ENCODE results near the gene CCDC188.

Gene CCDC188

GRCh38 chr22:20194681-20195593 is 44.1 kb upstream of the CCDC188 start:
- no peak for DNase-seq (ENCODE audit: low spot score)
- no peak for TF ChIP-seq CTCF (IDR thresholded peaks at IDR 0.05; ENCODE audit: extremely low read depth, missing control alignments)

DNA sequence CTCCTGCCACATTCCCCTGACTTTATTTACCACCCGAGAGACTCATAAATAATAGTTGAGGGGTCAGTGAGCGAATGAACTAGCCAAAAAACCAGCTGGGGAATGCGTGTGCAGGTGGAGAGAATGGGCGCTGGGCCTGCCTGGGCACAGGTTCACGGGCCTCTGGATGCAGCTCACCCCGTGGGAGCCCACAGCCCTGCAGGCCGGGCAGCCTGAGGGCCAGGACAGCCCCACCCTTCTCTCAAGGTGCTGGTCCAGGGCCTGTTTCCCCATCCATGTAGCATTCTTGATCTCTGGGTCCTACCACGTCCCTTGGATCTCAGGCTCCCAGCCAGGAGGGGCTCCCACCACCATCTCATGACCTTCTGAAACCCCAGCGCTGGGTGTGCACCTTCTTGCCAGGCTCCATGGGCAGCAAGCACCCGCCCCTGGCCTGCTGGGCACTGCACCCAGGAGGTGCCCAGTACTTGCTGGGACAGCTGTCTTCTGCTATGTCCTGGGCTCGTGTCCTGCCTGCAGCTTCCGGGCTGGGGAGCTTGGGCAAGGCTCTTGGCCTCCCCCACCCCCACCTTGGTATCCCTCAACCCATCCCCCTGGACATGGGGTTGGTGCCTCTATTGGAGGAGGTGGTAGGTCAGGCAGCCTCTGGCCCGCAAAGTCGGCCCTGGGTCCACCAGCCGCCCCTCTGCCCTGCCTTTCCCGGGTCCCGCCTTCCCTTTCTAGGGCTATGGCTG is 43.1 kb upstream of the CCDC188 start:
- no peak for DNase-seq (ENCODE audit: low spot score)
- TF ChIP-seq CTCF (IDR thresholded peaks at IDR 0.05; ENCODE audit: extremely low read depth, missing control alignments) = no peak

GRCh38 chr22:20192972-20193760 is 42.3 kb upstream of the CCDC188 start:
- no peak for DNase-seq (ENCODE audit: low spot score)
- TF ChIP-seq CTCF (IDR thresholded peaks at IDR 0.05; ENCODE audit: extremely low read depth, missing control alignments) = no peak

DNA sequence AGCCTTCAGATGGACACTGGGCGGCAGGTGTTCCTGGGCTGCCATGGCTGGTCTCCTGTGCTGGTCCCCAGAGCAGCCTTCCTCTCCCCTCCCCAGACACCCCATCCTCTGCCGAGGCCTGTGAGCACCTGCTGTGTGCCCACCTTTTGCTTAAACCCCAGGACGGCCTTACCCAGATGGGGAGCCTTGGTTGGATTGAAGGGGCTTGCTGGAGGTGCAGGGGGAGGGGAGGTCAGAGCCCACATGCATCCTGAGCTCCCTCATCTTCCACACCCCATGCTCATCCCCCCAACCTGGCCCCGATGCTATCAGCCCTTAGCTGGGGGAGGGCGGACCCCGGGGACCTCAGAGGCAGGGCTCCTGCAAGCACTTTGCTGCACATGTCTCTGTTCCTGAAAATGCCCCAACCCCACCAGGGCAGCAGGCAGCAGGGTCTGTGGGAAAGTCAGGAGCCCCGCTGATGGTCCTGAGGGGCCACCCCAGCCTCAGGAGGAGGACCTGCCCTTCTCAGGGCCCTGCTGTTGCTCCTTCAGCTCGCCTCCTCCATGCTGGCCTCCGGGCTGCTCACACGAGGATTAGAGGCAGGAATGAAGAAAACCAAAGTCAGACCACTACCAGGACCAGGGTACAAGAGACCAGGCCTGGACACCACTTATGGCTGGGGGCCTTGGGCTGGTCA is 41.6 kb upstream of the CCDC188 start:
- no peak for TF ChIP-seq CTCF (IDR thresholded peaks at IDR 0.05; ENCODE audit: extremely low read depth, missing control alignments)
- no peak for DNase-seq (ENCODE audit: low spot score)

DNA sequence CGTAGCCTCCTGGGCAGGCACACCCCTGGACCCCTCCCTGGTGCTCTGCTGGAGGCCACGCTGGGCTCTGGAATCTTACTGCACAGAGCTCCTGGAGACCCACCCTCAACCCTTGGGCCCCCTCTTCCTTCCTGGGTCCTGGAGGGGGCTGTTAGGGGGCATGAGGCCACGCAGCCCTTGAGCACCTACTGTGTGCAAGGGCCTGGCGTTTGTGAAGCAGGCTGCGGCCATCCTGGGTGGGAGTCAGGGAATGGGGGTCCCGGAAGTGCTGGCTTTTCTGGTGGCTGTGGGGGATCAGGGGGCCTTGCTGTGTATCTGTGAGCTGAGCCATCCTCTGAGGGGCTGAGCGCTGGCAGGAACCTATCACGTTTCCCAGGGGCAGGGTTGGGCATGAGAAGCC is 40.9 kb upstream of the CCDC188 start:
- no peak for DNase-seq (ENCODE audit: low spot score)
- TF ChIP-seq CTCF (IDR thresholded peaks at IDR 0.05; ENCODE audit: extremely low read depth, missing control alignments) = no peak

- no peak for TF ChIP-seq CTCF (IDR thresholded peaks at IDR 0.05; ENCODE audit: extremely low read depth, missing control alignments)
- no peak for DNase-seq (ENCODE audit: low spot score)
Observed at GRCh38 chr22:20191000-20191515, 40.2 kb upstream of the CCDC188 start.

All from GM20000 (cell line).